ENCODE measurements around the gene SPATS1.

DNA sequence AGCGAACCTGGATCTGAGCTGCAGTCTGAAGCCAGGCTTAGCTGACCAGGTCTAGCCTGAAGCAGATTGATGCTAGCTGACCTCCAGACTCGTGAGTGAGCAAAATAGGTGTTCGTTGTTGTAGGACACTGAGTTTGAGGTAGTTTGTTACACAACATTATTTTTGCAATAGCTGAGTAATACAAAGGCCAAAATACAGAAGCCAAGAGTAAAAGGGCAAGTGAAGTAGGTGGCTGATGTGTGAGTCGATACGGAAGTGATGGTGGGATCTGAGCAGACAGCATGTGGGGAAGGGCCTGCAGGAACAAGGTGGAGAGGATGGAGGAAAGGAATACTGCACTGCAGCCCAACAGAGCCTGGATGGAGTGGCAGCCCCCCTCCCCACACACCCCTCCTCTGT, 8.5 kb upstream of the SPATS1 start:
- no peak for TF ChIP-seq EZH2 (IDR thresholded peaks at IDR 0.05; ENCODE audit: borderline replicate concordance, low read length)
- TF ChIP-seq, protein P1, sequence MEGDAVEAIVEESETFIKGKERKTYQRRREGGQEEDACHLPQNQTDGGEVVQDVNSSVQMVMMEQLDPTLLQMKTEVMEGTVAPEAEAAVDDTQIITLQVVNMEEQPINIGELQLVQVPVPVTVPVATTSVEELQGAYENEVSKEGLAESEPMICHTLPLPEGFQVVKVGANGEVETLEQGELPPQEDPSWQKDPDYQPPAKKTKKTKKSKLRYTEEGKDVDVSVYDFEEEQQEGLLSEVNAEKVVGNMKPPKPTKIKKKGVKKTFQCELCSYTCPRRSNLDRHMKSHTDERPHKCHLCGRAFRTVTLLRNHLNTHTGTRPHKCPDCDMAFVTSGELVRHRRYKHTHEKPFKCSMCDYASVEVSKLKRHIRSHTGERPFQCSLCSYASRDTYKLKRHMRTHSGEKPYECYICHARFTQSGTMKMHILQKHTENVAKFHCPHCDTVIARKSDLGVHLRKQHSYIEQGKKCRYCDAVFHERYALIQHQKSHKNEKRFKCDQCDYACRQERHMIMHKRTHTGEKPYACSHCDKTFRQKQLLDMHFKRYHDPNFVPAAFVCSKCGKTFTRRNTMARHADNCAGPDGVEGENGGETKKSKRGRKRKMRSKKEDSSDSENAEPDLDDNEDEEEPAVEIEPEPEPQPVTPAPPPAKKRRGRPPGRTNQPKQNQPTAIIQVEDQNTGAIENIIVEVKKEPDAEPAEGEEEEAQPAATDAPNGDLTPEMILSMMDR (IDR thresholded peaks at IDR 0.05; ENCODE audit: low read length): no peak
